ENCODE data around the gene LONP2.

DNA sequence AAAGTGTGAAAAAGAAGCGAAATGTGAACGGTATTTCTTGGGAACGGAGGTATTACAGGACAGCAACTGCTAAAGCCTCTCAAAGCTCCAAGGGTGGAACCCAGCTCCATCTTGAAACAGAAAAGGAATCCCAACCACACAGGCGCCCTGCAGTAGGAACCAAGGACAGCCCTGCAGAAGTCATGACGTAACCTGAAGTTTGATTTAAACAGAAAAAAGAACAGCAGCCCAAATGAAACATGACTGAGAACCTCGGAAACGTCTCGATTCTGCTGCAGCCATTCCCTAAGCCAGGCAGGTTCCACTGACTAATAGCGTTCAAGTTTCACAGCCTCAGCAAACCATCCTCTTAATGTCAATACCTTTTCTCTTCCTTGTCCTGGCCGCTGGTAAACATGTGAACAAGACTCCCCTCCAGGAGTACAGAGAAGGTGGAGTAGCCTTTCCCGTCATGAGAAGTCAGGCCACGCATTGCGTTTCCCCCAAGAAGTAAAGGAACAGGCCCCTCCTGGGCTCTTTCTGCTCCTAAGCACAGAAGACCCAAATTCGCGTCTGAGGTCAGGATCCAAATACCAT, 121.0 kb downstream of the LONP2 start:
- TF ChIP-seq, protein P1, sequence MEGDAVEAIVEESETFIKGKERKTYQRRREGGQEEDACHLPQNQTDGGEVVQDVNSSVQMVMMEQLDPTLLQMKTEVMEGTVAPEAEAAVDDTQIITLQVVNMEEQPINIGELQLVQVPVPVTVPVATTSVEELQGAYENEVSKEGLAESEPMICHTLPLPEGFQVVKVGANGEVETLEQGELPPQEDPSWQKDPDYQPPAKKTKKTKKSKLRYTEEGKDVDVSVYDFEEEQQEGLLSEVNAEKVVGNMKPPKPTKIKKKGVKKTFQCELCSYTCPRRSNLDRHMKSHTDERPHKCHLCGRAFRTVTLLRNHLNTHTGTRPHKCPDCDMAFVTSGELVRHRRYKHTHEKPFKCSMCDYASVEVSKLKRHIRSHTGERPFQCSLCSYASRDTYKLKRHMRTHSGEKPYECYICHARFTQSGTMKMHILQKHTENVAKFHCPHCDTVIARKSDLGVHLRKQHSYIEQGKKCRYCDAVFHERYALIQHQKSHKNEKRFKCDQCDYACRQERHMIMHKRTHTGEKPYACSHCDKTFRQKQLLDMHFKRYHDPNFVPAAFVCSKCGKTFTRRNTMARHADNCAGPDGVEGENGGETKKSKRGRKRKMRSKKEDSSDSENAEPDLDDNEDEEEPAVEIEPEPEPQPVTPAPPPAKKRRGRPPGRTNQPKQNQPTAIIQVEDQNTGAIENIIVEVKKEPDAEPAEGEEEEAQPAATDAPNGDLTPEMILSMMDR (IDR thresholded peaks at IDR 0.05), result no peak
- TF ChIP-seq POLR2A (IDR thresholded peaks at IDR 0.05), result no peak
